ENCODE data around the gene COL21A1. TPM values are rescaled to one million over a fixed set of nuclear protein-coding genes. Genes with fewer than 3 reads are reported as not detected.

The COL21A1 gene
- polyA plus RNA-seq, 3 donors from 2014 or later = not detected

GRCh38 chr6:56238352-56238751, 9.0 kb downstream of the COL21A1 start:
- Mint-ChIP-seq H3K4me3 (no peak overlapping the region), H3K4me1 (no peaks in the 10 kb centered on the region), H3K9me3 (peaks cover 0 to 9% (median 4%) of the 10 kb centered on the region in 6 donors), H3K27me3 (ENCODE audit: low read depth in 3 of 3) (no peaks in the 10 kb centered on the region), H3K36me3 (no peaks in the 10 kb centered on the region), H3K27ac (no peak overlapping the region)
- DNase-seq = peak in 1 of 3 donors; percentile 0

GRCh38 chr6:56235245-56235644, 12.1 kb downstream of the COL21A1 start:
- DNase-seq = no peak
- Mint-ChIP-seq H3K4me3 (no peak overlapping the region), H3K9me3 (peaks cover 0 to 12% (median 5%) of the 10 kb centered on the region in 6 donors), H3K36me3 (no peaks in the 10 kb centered on the region), H3K27ac (no peak overlapping the region), H3K4me1 (no peaks in the 10 kb centered on the region), H3K27me3 (ENCODE audit: low read depth in 3 of 3) (no peaks in the 10 kb centered on the region)

- H3K27me3 Mint-ChIP-seq (ENCODE audit: low read depth in 3 of 3) = no peaks in the 10 kb centered on the region
- no peaks in the 10 kb centered on the region for H3K36me3 Mint-ChIP-seq
- no peak for DNase-seq
- no peaks in the 10 kb centered on the region for H3K4me1 Mint-ChIP-seq
- H3K27ac Mint-ChIP-seq = no peak overlapping the region
- H3K9me3 Mint-ChIP-seq = peaks cover 2 to 12% (median 9%) of the 10 kb centered on the region in 6 donors
- no peak overlapping the region for H3K4me3 Mint-ChIP-seq
Measured at GRCh38 chr6:56232436-56232835, 14.9 kb downstream of the COL21A1 start.

- Mint-ChIP-seq H3K4me3 (no peak overlapping the region), H3K9me3 (peaks cover 2 to 14% (median 9%) of the 10 kb centered on the region in 6 donors), H3K4me1 (no peaks in the 10 kb centered on the region), H3K27ac (no peak overlapping the region), H3K36me3 (no peaks in the 10 kb centered on the region), H3K27me3 (ENCODE audit: low read depth in 3 of 3) (no peaks in the 10 kb centered on the region)
- no peak for DNase-seq
Measured at GRCh38 chr6:56231827-56232226, 15.6 kb downstream of the COL21A1 start.

- no peaks in the 10 kb centered on the region for H3K36me3 Mint-ChIP-seq
- no peak for DNase-seq
- no peak overlapping the region for H3K4me3 Mint-ChIP-seq
- H3K4me1 Mint-ChIP-seq = no peaks in the 10 kb centered on the region
- H3K9me3 Mint-ChIP-seq = peaks cover 2 to 12% (median 9%) of the 10 kb centered on the region in 6 donors
- no peak overlapping the region for H3K27ac Mint-ChIP-seq
- H3K27me3 Mint-ChIP-seq (ENCODE audit: low read depth in 3 of 3) = no peaks in the 10 kb centered on the region
Measured at GRCh38 chr6:56230976-56231566, 16.3 kb downstream of the COL21A1 start.

- H3K4me3 Mint-ChIP-seq = no peak overlapping the region
- no peaks in the 10 kb centered on the region for H3K27me3 Mint-ChIP-seq (ENCODE audit: low read depth in 3 of 3)
- no peak for DNase-seq
- H3K4me1 Mint-ChIP-seq = no peaks in the 10 kb centered on the region
- H3K36me3 Mint-ChIP-seq = no peaks in the 10 kb centered on the region
- H3K9me3 Mint-ChIP-seq = peaks cover 0 to 18% (median 6%) of the 10 kb centered on the region in 6 donors
- no peak overlapping the region for H3K27ac Mint-ChIP-seq
Measured at GRCh38 chr6:56227071-56227879, 20.1 kb downstream of the COL21A1 start.

GRCh38 chr6:56223995-56224394, 23.4 kb downstream of the COL21A1 start:
- no peak overlapping the region for H3K27ac Mint-ChIP-seq
- no peaks in the 10 kb centered on the region for H3K36me3 Mint-ChIP-seq
- DNase-seq = no peak
- H3K4me3 Mint-ChIP-seq = no peak overlapping the region
- H3K9me3 Mint-ChIP-seq = peaks cover 2 to 18% (median 8%) of the 10 kb centered on the region in 6 donors
- no peaks in the 10 kb centered on the region for H3K27me3 Mint-ChIP-seq (ENCODE audit: low read depth in 3 of 3)
- no peaks in the 10 kb centered on the region for H3K4me1 Mint-ChIP-seq

- peaks cover 0 to 17% (median 4%) of the 10 kb centered on the region in 6 donors for H3K9me3 Mint-ChIP-seq
- H3K4me1 Mint-ChIP-seq = no peaks in the 10 kb centered on the region
- no peak overlapping the region for H3K4me3 Mint-ChIP-seq
- no peak overlapping the region for H3K27ac Mint-ChIP-seq
- H3K36me3 Mint-ChIP-seq = no peaks in the 10 kb centered on the region
- no peaks in the 10 kb centered on the region for H3K27me3 Mint-ChIP-seq (ENCODE audit: low read depth in 3 of 3)
- DNase-seq = no peak
Measured at GRCh38 chr6:56222499-56222898, 24.9 kb downstream of the COL21A1 start.

- Mint-ChIP-seq H3K4me3 (no peak overlapping the region), H3K27ac (no peak overlapping the region)
- no peak for DNase-seq
Measured at GRCh38 chr6:56220078-56220477, 27.3 kb downstream of the COL21A1 start.

GRCh38 chr6:56214703-56215101, 32.7 kb downstream of the COL21A1 start:
- Mint-ChIP-seq H3K36me3 (no peaks in the 10 kb centered on the region), H3K4me3 (no peak overlapping the region), H3K9me3 (peaks cover 4 to 10% (median 5%) of the 10 kb centered on the region in 6 donors), H3K27ac (no peak overlapping the region), H3K4me1 (no peaks in the 10 kb centered on the region), H3K27me3 (ENCODE audit: low read depth in 3 of 3) (no peaks in the 10 kb centered on the region)
- no peak for DNase-seq

More at GRCh38 chr6:56220078-56220477, 27.3 kb downstream of the COL21A1 start:
- Mint-ChIP-seq H3K4me1 (no peaks in the 10 kb centered on the region), H3K9me3 (peaks cover 0 to 11% (median 5%) of the 10 kb centered on the region in 6 donors), H3K27me3 (ENCODE audit: low read depth in 3 of 3) (no peaks in the 10 kb centered on the region), H3K36me3 (no peaks in the 10 kb centered on the region)

- no peaks in the 10 kb centered on the region for H3K36me3 Mint-ChIP-seq
- no peak for DNase-seq
- H3K27ac Mint-ChIP-seq = no peak overlapping the region
- no peaks in the 10 kb centered on the region for H3K4me1 Mint-ChIP-seq
- H3K4me3 Mint-ChIP-seq = no peak overlapping the region
- no peaks in the 10 kb centered on the region for H3K27me3 Mint-ChIP-seq (ENCODE audit: low read depth in 3 of 3)
- peaks cover 4 to 6% (median 5%) of the 10 kb centered on the region in 6 donors for H3K9me3 Mint-ChIP-seq
Measured at GRCh38 chr6:56214041-56214702, 33.2 kb downstream of the COL21A1 start.

- H3K27ac Mint-ChIP-seq = no peak overlapping the region
- H3K36me3 Mint-ChIP-seq = no peaks in the 10 kb centered on the region
- H3K9me3 Mint-ChIP-seq = peaks cover 5 to 23% (median 12%) of the 10 kb centered on the region in 6 donors
- H3K27me3 Mint-ChIP-seq (ENCODE audit: low read depth in 3 of 3) = peaks cover 0 to 5% (median 0%) of the 10 kb centered on the region in 3 donors
- DNase-seq = no peak
- H3K4me3 Mint-ChIP-seq = no peak overlapping the region
- no peaks in the 10 kb centered on the region for H3K4me1 Mint-ChIP-seq
Measured at GRCh38 chr6:56211724-56212123, 35.7 kb downstream of the COL21A1 start.

GRCh38 chr6:56204134-56204533, 43.2 kb downstream of the COL21A1 start:
- Mint-ChIP-seq H3K4me1 (no peaks in the 10 kb centered on the region), H3K27me3 (ENCODE audit: low read depth in 3 of 3) (peaks cover 0 to 5% (median 2%) of the 10 kb centered on the region in 3 donors), H3K36me3 (no peaks in the 10 kb centered on the region), H3K4me3 (no peak overlapping the region), H3K27ac (no peak overlapping the region), H3K9me3 (peaks cover 14 to 52% (median 31%) of the 10 kb centered on the region in 6 donors)
- DNase-seq = no peak

GRCh38 chr6:56199956-56200355, 47.4 kb downstream of the COL21A1 start:
- no peak overlapping the region for H3K4me3 Mint-ChIP-seq
- no peaks in the 10 kb centered on the region for H3K36me3 Mint-ChIP-seq
- peaks cover 10 to 44% (median 22%) of the 10 kb centered on the region in 6 donors for H3K9me3 Mint-ChIP-seq
- H3K27ac Mint-ChIP-seq = no peak overlapping the region
- DNase-seq = no peak
- peaks cover 0 to 2% (median 0%) of the 10 kb centered on the region in 3 donors for H3K27me3 Mint-ChIP-seq (ENCODE audit: low read depth in 3 of 3)
- no peaks in the 10 kb centered on the region for H3K4me1 Mint-ChIP-seq
